ENCODE measurements around the gene VRK1.
"Not testable (repeated sequence)": the region's sequence is repeated elsewhere in the genome, so short reads cannot be mapped to it uniquely, and the experiment has no call there.

VRK1 gene

DNA sequence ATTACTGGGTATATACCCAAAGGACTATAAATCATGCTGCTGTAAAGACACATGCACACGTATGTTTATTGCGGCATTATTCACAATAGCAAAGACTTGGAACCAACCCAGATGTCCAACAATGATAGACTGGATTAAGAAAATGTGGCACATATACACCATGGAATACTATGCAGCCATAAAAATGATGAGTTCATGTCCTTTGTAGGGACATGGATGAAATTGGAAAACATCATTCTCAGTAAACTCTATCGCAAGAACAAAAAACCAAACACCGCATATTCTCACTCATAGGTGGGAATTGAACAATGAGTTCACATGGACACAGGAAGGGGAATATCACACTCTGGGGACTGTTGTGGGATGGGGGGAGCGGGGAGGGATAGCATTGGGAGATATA, 86.8 kb downstream of the VRK1 start:
- DNase-seq (ENCODE audit: low read depth in 2 of 2), result not testable (repeated sequence)

DNA sequence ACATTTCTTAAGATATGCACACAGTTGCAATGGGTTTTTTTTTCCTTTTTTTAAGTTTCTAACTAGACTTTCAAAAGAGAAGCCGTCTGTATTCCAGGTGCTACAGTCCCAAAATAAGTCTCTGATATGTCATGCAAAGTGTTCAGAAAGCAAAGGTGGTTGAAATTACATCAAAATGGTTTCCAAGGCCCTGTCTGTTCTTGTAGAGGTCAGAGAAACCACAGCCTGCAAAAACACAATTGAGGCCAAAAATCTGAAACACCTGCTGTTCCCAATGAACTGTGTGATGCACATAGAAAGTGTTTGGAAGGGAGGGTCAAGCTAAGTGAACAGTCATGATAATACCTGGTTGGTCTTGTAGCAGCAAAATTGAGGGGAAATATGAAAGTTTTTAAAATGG, 91.0 kb downstream of the VRK1 start:
- DNase-seq (ENCODE audit: low read depth in 2 of 2), result no peak

DNA sequence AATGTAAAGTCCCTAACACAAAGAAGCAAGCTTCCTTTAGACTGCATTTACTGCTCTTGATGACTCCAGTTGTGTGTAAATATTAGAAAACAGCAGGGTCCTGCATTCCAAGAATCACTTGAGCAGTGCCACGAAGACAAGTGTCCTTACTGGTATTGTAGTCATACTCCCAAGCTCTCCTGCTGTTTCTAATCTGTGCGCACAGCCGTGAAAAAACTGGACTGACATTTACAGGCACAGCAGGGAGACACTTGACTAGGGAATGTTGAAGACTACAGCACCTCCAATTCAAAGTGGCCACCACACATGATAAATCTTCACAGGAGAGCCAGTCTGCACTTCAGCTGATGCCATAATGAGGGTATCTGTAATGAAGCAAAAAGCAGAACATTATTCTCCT, 91.4 kb downstream of the VRK1 start:
- no peak for DNase-seq (ENCODE audit: low read depth in 2 of 2)

DNA sequence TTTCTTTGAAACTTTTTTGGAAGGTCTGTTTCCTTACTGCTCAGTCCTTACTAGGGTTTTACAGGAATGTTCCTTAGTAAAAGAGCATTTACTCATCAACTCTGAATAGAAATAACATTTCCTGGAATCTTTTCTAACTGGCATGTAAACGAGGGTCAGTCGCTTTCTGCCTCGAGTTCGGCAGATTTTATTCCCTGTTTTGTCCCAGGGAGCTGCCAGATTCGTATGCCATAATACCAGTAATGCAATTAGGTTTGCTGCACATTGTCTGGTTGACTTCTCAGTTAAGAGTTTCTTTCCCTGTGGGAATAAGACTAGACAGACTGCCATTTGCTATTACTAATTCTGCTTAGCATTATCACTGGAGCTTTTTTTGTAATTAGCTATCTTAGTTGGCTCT, 91.9 kb downstream of the VRK1 start:
- no peak for DNase-seq (ENCODE audit: low read depth in 2 of 2)

DNA sequence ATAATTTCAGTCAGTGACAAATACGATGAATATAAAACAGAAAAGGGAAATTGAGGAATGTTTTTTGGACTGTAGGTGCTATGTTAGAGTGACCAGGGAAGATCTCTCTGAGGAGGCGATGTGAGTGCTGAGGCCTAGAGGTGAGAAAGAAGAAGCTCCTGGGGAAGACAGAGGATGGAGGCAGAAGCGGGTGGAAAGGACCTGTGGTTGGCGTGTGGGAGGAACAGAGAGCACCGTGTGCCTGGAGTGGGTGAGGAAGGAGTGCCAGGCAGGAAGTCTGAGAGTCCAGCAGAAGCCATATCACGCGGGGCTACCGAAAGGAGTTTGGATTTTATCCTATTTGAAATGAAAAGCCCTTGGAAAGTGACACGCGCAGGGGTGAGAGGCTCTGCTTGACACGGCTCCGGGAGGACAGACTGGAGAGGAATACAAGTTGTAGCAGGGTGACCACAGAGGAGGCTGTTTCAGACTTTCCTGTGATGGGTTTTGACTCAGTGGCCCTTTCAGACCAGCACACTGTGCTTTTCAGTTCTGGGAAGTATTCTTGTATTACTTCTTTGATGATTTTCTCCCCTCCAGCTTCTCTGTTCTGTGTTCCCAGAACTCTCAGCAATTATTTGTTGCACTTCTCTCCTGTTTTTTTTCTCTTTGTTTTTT, 96.9 kb downstream of the VRK1 start:
- no peak for DNase-seq (ENCODE audit: low read depth in 2 of 2)

DNA sequence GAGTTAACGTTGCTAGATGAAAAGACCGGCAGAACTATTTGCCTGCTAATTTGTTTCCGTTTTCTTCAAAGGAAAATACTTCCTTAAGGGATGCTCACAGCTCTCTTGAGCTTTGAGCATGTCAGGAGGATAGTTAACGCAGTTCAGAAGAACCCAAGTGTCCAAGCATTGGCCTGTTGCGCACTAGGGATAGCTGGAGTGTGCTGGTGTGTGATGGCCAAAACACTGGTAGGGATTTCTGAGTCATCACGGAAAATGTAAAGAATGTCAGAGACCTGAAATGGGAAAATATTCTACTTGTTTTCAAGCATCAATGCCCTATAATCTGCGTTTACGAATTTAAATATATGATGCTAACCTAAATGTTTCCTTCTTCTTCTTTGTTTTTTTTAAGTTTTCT, 97.8 kb downstream of the VRK1 start:
- DNase-seq (ENCODE audit: low read depth in 2 of 2), result no peak

DNA sequence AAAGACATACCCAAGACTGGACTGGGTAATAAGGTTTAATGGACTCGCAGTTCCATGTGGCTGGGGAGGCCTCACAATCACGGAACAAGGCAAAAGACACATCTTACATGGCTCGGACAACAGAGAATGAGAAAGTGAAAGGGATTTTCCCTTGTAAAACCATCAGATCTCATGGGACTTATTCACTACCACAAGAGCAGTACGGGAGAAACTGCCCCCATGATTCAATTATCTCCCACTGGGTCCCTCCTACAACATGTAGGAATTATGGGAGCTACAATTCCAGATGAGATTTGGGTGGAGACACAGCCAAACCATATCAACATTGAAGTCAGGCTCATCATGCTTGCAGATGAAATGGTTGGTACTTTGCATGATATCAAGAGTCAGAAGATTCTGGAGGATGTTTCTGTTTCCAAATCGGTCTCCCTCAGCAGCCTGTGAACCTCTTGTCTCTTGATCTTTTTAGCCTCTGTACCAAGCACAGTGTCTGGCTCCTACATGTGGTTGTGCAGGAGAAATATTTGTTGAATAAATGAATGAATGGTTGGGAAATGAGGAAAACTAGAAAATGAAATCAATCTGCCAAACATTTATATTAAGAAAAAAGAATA, 98.6 kb downstream of the VRK1 start:
- no peak for DNase-seq (ENCODE audit: low read depth in 2 of 2)

DNA sequence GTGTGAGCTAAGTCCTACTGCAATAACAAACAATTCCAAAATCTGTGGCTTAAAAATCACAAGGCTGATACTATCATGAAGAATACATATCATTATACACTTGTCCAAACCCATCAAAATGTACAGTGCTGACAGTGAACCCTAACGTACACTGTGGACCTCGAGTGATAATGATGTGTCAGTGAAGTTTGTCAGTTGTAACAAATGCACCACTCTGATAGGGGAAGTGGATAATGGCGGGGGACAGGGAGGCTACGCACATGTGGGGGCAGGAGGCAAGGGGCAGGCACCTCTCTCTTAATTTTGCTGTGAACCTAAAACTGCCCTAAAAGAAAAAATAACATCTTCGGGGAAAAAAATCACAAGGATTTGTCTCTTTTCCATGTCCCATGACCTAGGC, 100.0 kb downstream of the VRK1 start:
- no peak for DNase-seq (ENCODE audit: low read depth in 2 of 2)

DNA sequence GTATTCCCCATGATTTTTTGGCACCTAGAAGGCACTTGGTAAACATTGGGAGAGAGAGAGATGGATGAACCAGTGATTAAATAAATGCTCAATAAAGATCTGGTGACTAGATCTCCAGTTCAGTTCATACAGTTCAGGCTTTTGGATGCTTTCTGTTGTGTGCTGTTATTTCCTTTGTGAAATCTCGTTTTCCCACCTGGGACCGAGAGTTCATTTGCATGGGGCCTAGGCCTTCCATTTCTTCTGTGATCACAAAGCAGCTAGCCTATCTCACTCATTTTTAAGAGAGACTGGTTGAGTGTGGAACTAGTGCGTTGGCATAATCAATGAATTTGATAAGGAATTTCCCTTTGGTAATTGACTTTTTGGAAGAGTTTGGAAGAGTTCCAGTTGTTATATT, 104.0 kb downstream of the VRK1 start:
- no peak for DNase-seq (ENCODE audit: low read depth in 2 of 2)

DNA sequence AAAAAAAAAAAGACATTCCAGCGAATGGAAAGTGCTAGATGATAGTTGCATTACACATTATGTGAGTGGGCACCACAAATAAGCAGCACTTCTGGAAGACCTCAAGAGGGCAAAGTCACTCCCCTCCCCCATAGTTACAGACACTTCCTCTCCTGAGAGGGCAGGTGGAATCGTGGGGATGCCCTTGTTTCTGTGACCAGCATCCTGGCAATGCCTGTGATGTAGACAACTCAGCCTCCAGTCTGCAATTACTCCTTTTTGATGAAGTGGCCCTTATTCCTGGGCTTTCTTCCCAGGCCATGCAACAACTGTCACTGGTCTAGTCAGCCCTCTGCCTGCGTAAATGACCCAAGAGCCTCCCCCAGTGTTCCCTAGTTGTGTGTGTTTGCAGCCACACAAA, 104.8 kb downstream of the VRK1 start:
- DNase-seq (ENCODE audit: low read depth in 2 of 2), result no peak

DNA sequence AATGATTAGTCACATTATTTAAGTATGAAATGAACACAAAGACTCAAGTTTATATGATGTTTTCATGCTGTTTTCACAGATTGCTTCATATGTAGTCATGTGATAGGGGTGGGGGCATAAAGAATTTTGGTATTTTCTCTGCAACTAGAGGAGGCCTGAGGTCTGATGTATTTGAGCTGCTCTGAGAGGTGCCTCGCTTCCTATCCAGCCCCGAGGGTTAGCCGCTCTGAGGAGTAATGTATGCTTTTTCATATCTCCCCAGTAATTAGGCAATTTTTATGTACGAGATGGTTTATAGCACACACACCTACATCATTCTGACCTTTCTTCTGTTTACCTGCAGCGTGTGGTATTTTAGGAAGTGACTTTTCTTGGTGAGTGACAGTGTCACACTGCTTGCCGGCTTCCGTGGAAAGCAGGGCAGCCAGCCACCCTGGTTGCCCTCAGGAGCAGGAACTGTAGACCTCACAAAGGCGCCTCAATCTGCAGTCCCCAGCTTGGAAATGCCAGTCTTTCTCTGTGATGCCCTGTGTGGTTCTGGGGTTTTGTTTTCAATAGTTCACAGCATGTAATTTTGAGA, 106.4 kb downstream of the VRK1 start:
- DNase-seq (ENCODE audit: low read depth in 2 of 2), result no peak

DNA sequence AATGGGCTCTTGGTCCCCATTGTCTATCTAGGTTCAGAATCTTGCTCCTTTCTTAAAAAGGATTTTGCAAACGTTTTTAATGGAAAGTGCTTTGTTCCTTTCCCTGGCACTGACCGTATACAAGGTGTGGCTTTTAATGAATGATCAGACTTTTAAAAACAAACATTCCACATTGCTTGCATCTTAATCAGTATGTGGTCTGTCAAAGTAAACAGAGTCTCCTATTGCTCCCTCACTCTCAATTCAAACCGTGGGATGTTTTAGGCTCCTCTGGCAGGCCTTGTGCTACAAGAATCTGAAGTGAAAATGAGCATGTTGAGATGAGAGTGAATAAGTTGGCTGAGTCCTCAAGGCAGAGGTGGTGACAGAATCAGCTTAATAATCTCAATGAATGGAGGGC, 107.0 kb downstream of the VRK1 start:
- no peak for DNase-seq (ENCODE audit: low read depth in 2 of 2)

DNA sequence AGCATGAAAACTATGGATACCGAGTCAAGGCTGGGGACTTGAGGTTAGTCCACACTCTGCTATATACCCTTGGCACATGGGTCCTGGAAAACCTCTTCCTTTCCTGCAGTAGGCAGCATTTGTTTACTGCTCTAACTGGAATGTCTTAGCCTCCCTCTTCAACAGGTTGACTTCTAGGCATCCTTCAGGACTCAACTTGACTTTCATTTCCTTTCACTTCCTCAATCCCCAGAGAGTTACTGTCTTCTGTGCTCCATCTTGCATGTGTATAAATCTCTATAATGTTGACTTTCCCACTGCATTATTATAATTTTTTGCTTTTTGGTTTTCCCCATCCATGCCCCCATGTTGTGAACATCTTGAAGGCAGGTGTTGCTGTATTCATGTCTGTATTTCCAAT, 107.9 kb downstream of the VRK1 start:
- DNase-seq (ENCODE audit: low read depth in 2 of 2), result no peak

DNA sequence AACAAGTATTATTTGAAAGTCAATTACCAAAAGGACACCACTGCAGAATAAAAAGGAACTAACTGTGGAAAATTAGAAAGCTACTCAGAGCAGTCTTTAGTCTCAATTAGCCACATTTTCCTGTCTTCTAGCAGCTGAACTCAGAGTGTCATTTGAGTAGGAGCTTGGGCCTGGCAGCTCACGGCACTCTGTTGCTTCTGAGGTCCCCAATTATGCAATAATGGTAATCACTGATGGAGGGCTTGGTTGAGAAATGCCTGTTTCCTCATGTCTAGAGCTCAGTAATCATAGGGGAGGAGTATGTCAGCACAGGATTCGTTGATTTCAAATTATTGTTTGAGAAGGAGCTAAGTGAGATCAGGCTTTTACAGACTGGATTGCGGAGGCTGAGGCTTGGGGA, 108.6 kb downstream of the VRK1 start:
- no peak for DNase-seq (ENCODE audit: low read depth in 2 of 2)

DNA sequence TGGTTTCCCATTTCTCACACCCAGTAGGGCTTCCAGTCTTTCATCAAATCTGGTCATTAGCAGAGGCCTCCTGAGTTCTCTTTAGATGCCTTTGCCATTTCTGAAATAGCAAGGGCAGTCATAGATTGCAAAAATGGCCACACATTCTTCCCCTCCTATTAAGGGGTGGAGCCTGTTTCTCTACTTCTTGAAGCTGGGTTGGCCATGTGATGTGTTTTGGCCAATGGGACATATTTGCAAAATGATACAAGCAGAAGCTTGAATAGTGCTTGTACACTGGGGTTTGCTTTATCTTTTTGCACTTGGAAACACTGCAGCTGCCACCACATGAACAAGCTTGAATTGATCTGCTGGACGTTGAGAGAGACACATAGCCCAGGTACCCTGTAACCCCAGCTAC, 109.3 kb downstream of the VRK1 start:
- DNase-seq (ENCODE audit: low read depth in 2 of 2), result no peak

DNA sequence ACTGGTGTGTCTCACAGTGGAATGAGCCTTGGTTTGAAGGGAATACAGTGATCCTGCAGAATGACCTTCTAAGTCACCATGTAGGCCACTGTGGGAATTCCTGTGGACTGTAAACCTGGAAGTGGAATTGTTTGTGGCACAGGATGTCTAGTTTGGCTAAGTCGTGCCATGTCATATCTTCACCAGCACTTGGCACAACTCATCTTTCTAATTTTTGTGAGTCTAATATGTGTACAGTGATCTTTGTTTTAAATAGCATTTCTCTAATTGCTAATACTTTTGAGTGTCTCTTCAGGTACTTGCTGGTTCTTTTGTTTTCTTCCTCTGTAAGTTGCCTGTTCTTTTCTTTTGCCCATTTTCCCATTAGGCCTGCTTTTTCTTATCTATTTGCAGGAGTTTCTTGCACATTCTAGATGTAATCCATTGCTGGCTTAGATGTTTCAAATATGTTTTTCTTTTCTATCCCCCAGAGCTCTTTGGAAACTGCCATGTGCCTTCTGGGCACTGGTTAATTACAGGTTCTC, 112.7 kb downstream of the VRK1 start:
- DNase-seq (ENCODE audit: low read depth in 2 of 2), result no peak

DNA sequence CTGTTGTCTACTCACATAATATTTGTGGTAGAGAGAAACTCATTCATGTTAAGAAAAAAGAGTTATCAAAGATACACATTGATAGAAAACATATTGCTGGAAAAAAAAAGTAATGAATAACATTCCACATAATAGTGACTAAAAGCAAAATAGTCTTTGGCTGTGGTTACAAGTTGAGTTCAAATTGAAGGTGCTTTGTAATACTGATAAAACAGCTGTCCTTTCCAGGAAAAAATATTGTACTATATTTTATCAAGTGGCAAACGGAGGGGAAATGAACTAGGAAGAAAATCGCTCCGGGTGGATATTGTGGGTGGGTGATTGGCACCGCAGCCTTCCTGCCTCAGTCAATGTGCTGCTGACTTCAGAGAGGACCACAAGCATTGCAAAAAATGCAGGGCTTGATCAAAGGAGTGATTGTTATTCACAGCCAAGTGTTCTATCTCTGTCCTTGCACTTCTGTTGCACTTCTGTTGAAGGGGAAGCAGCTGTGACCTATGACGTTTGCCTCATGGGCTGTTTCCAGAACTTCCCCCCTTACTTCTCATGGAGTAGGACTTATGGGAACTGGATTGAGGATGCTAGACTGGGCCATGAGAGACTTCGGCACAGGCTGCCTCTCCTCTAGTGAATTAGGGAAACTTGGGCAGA, 114.4 kb downstream of the VRK1 start:
- DNase-seq (ENCODE audit: low read depth in 2 of 2), result no peak

DNA sequence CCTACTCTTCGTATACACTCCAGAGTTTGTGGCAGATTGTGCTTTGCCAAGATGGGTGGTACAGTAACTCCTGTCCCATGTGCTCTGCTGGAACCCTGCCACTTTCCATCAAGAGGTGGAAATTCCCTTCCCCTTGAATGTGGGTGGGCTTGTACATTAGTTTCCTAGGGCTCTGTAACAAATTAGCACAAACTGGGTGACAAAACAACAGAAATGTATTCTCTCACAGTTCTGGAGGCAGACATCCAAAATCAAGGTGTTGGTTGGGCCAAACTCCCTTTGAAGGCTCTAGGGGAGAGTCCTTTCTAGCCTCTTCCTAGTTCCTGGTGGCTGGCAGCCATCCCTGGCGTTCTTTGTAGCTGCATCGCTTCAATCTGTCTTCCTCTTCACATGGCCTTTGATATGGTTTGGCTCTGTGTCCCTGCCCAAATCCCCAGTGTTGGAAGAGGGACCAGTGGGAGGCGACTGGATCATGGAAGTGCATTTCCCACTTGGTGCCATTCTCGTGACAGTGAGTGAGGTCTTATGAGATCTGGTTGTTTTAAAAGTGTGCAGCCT, 117.5 kb downstream of the VRK1 start:
- no peak for DNase-seq (ENCODE audit: low read depth in 2 of 2)

DNA sequence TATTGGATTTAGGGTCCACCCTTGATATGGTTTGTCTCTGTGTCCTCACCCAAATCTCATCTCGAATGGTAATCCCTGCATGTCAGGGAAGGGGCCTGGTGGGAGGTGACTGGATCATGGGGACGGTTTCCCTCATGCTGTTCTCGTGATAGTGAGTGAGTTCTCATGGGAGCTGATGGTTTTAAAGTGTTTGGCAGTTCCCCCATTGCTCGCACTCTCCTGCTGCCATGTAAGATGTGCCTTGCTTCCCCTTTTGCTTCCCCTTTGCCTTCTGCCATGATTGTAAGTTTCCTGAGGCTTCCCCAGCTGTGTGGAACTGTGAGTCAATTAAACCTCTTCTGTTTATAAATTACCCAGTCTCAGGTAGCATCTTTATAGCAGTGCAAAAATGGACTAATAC, 118.3 kb downstream of the VRK1 start:
- DNase-seq (ENCODE audit: low read depth in 2 of 2), result no peak

DNA sequence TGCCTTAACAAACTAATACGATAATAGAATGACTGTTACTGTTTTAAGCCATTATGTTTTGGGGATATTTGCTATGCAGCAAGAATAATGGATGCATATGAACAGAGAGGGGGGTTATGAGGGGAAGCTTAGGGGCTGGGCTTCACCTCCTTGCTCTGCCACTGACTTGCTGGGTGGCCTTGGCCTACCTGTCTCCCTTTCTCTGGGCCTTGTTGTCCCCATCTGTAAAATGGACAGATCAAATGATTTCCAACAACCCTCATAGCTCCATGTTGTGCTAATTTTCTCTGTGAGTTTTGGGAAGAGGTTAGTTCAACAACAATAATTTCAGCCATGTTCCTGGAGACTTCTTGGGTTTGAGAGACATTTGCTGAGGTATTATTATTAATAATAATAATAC, 119.6 kb downstream of the VRK1 start:
- no peak for DNase-seq (ENCODE audit: low read depth in 2 of 2)

DNA sequence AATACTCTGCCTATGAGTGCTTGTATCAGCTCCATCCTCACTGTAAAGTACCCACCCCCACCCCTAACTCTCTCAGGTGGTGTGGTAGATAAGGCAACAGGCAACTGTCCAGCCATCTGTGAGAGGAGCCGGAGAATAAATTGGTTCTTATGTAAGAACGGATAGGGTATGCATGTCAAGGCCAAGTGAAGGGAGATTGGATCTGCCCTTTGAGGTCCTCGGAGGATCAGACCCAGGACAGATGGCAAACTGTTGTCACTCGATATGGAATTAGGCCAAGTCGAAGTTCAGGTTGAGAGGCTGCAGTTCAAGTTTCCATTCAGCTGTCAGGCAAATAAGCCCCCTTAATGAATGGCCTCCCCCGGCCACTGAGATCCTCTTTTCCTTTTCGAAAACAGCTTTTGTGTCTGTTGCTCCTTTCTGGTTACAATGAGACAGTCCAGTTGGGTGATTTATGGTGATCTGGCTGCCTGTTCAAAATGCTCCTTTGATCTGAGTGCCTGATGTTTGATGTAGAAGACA, 120.3 kb downstream of the VRK1 start:
- no peak for DNase-seq (ENCODE audit: low read depth in 2 of 2)

DNA sequence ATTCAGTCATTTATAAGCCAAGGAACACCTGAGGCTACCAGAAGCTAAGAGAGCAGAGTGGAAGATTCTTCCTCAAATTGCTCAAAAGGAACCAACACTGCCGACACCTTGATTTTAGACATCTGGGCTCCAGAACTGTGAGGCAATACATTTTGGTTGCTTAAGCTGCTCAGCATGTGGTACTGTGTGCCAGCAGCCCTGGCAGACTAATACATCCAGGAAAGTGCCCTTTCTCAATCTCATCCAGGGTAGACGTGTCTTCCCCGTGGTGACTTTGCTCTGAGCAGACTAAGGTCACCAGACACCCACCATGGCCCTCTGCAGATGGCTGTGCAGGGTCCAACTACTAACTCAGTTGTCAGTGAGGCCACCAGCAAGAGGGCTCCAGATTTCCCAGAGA, 122.8 kb downstream of the VRK1 start:
- no peak for DNase-seq (ENCODE audit: low read depth in 2 of 2)

All from activated CD8-positive, alpha-beta memory T cell treated with anti-CD3 and anti-CD28 coated beads for 4 hours (primary cell).